Measurements from ENCODE around the gene CAP2.
"Not testable (repeated sequence)": the region's sequence is repeated elsewhere in the genome, so short reads cannot be mapped to it uniquely, and the experiment has no call there.

Gene CAP2

GRCh38 chr6:17439243-17439993, 46.0 kb downstream of the CAP2 start:
- DNase-seq (ENCODE audit: low spot score) = no peak

GRCh38 chr6:17440811-17441210, 47.4 kb downstream of the CAP2 start:
- DNase-seq (ENCODE audit: low spot score) = not testable (repeated sequence)

GRCh38 chr6:17442196-17442595, 48.8 kb downstream of the CAP2 start:
- DNase-seq (ENCODE audit: low spot score) = no peak

- DNase-seq (ENCODE audit: low spot score) = no peak
Observed at GRCh38 chr6:17446713-17447112, 53.3 kb downstream of the CAP2 start.

GRCh38 chr6:17448165-17448564, 54.8 kb downstream of the CAP2 start:
- DNase-seq (ENCODE audit: low spot score) = no peak

GRCh38 chr6:17450397-17450796, 57.0 kb downstream of the CAP2 start:
- DNase-seq (ENCODE audit: low spot score) = no peak

- DNase-seq (ENCODE audit: low spot score) = no peak
Observed at GRCh38 chr6:17450832-17451231, 57.4 kb downstream of the CAP2 start.

DNA sequence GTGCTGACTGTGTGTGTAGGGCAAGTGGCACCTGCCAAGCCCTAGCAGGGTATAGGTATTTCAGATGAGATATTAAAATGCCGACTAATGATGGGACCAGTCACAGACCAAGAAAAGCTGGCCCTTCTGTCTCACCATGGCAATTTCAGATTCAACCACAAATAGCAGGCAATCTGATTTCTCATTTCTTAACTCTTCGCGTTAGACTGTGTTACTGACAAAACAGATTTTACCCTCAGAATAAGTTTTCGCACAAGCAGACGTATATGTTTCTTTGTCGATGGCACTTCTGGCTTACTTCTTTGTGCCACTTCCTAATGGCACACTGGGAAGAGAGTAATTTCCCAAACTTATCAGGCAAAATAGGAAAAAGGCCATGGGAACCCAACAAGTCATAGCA, 58.7 kb downstream of the CAP2 start:
- no peak for DNase-seq (ENCODE audit: low spot score)

- DNase-seq (ENCODE audit: low spot score) = no peak
Observed at GRCh38 chr6:17454316-17455005, 61.1 kb downstream of the CAP2 start.

DNA sequence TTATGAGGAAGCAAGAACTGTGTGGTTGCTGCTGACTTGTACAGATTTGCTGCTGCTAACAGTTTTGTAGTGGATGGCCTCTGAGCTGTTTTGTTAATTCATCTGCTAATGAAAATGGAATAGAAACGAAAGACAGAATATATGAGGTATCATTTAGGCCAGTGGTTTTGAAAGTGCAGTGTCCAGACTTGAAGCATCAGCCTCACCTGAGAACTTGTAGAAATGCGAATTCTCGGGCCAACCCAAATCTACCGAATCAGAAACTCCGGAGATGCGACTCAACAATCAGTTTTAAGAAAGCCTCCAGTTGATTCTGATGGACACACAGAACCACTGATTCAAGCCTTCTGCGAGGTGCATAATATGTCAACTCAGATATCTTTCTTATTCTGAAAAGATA, 62.5 kb downstream of the CAP2 start:
- DNase-seq (ENCODE audit: low spot score) = no peak

DNA sequence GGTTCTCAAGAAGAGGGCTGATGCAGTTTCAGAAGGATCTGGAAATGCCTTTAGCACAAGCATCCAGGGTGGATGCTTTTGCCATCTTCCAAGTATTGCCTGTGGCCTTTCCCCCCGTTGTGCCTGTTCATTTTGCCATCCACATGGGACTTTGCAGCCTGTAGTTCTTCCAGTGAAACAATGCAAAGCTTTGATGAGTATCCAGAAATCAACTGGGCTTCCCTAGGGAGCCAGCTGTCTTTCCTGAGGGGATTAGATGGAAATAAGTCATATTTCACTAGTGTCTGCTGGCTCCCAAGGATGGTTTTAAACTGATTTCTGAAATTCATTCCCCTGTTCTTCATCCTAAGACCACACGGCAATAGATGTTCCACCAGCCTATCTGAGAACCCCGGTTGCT, 63.3 kb downstream of the CAP2 start:
- DNase-seq (ENCODE audit: low spot score) = no peak

DNA sequence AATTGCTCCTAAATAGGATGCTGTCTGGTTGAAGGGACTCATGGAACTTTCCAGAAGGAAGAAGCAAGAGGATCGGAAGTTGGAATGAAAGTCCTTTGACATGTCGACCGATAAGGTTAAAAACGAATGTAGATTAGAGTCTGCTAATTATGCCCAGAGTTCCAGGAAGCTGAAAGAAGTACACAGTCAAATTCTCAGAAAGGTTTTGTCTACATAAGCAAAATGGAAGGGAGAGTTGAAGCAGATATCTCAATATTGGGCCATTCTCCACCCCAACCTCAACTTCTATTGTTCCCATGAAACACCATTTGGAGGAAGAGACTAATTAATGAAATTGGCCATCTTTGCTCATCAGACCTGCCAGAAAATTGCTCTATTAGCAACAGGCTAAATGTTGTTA, 64.0 kb downstream of the CAP2 start:
- DNase-seq (ENCODE audit: low spot score) = no peak

DNA sequence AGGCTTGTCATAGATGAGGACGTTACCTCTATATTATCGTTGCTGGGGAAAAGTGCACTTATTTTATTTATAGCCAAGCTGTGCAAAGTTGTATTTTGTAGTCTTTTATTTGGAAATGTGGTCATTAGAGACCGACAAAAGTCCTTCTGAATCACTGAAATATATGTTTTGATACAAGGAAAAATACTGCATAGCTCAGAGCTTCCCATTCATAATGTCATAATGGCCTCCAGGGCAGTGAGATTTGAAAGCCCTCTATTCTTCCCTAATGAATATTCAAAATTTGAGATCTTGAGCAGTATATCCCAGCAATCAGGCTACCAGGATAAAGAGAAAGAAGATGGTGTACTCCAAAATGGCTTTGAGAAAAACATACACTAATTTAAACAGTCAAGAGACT, 64.6 kb downstream of the CAP2 start:
- DNase-seq (ENCODE audit: low spot score) = no peak

- DNase-seq (ENCODE audit: low spot score) = no peak
Observed at GRCh38 chr6:17458966-17459365, 65.6 kb downstream of the CAP2 start.

DNA sequence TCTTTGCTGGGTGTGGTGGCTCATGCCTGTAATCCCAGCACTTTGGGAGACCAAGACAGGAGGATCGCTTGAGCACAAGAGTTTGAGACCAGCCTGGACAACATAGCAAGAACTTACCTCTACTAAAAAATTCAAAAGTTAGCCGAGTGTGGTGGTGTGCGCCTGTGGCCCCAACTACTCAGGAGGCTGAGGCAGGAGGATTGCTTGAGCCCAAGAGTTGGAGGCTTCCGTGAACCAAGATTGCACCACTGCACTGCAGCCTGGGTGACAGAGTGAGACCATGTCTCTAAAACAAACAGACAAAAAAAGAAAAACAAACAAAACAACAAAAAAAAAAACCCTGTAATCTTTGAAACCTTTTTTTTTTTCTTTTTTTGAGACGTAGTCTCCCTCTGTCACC, 67.5 kb downstream of the CAP2 start:
- DNase-seq (ENCODE audit: low spot score) = no peak

GRCh38 chr6:17466147-17466546, 72.8 kb downstream of the CAP2 start:
- DNase-seq (ENCODE audit: low spot score) = no peak

DNA sequence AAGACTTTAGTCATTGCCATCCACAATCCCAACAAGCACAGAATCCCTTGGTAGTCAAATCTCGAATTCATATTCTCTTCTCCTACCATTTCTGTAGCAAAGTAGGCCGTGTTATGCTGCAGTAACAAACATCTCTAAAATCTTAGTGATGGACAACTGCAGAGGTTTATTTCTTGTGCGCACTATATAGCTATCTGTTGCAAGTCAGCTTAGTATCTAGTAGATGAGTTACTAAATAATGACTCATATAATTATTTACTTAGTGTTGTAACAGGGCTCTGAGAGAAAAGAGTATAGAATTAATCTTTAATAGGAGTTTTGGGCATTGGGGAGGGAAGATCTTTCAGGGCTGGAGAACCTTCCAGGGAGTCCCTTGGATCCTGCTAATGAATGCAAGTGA, 73.3 kb downstream of the CAP2 start:
- no peak for DNase-seq (ENCODE audit: low spot score)

GRCh38 chr6:17469006-17469832, 75.8 kb downstream of the CAP2 start:
- no peak for DNase-seq (ENCODE audit: low spot score)

DNA sequence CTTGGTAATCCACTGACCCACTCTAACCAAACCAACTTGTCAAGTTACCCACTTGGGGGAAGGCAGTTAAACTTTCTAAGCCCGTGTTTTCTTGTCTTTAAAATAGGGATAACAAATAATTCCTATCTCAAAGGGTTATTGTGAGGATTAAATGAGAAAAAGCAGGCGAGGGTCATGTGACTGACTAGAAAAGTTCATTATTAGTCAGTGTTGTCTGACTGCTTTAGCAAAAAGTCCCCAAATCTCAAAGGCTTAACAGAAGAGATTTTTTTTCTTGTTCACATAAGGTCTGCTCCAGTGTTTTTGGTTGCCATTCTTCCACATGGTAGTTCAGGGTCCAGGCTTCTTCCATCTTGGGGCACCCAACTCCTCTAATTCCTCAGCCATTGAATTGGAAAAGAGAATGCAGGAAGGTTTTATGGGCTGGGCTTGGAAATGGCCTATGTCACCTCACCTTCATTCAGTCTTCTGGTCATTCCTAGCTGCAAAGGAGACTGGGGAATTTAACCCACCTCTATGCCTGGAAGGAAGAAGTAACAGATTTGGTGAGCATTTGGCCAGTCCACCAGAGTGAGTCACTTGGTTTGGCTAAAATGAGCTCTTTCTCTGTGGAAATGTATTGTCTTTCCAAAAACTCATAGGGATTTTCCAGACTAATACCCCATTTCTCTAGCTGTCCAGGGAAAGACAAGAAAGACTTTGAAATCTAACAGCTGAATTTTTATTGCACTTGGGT, 77.0 kb downstream of the CAP2 start:
- DNase-seq (ENCODE audit: low spot score) = no peak

- DNase-seq (ENCODE audit: low spot score) = no peak
Observed at GRCh38 chr6:17470938-17471327, 77.5 kb downstream of the CAP2 start.

- no peak for DNase-seq (ENCODE audit: low spot score)
Observed at GRCh38 chr6:17472653-17473183, 79.3 kb downstream of the CAP2 start.

GRCh38 chr6:17473554-17473953, 80.2 kb downstream of the CAP2 start:
- no peak for DNase-seq (ENCODE audit: low spot score)
